ENCODE results near the gene M1AP.
A peak's percentile ranks its signal among the peaks of the same experiment; 100 is the strongest.

M1AP gene
- 0 reads per million in 4 experiments for total RNA-seq

GRCh38 chr2:74648009-74648443, at the start of gene M1AP:
Gene M1AP, minus strand, starts transcription at chr2:74648330. Its CDS starts 8,055 bp downstream, at chr2:74640275.
- no peak for DNase-seq

- no peak for DNase-seq
These were observed 48.7 kb upstream of the M1AP start for GRCh38 chr2:74696829-74697228.

- DNase-seq, result no peak
These were observed 47.5 kb upstream of the M1AP start for GRCh38 chr2:74695663-74696062.

- no peak for DNase-seq
These were observed 46.2 kb upstream of the M1AP start for GRCh38 chr2:74694281-74694680.

GRCh38 chr2:74693668-74694067, 45.5 kb upstream of the M1AP start:
- no peak for DNase-seq

GRCh38 chr2:74693213-74693612, 45.1 kb upstream of the M1AP start:
- DNase-seq, result no peak

- DNase-seq, result no peak
These were observed 43.8 kb upstream of the M1AP start for GRCh38 chr2:74691929-74692328.

- no peak for DNase-seq
These were observed 42.4 kb upstream of the M1AP start for GRCh38 chr2:74690571-74690970.

GRCh38 chr2:74689671-74690070, 41.5 kb upstream of the M1AP start:
- no peak for DNase-seq

GRCh38 chr2:74688881-74689280, 40.8 kb upstream of the M1AP start:
- no peak for DNase-seq

GRCh38 chr2:74685408-74685807, 37.3 kb upstream of the M1AP start:
- DNase-seq, result no peak

GRCh38 chr2:74682501-74682900, 34.4 kb upstream of the M1AP start:
- DNase-seq, result no peak

- no peak for DNase-seq
These were observed 31.5 kb upstream of the M1AP start for GRCh38 chr2:74679615-74680014.

- no peak for DNase-seq
These were observed 28.2 kb upstream of the M1AP start for GRCh38 chr2:74676331-74676730.

GRCh38 chr2:74675090-74675489, 27.0 kb upstream of the M1AP start:
- DNase-seq, result no peak

- DNase-seq, result no peak
These were observed 25.8 kb upstream of the M1AP start for GRCh38 chr2:74673826-74674528.

- DNase-seq, result no peak
These were observed 23.3 kb upstream of the M1AP start for GRCh38 chr2:74671479-74671878.

- DNase-seq, result no peak
These were observed 22.1 kb upstream of the M1AP start for GRCh38 chr2:74670263-74670662.

GRCh38 chr2:74668087-74668486, 20.0 kb upstream of the M1AP start:
- DNase-seq, result no peak

- DNase-seq, result no peak
These were observed 11.3 kb upstream of the M1AP start for GRCh38 chr2:74659462-74659861.

- no peak for DNase-seq
These were observed 10.4 kb upstream of the M1AP start for GRCh38 chr2:74658516-74658915.

GRCh38 chr2:74655579-74655978, 7.4 kb upstream of the M1AP start:
- DNase-seq, result no peak

GRCh38 chr2:74653985-74654882, 6.1 kb upstream of the M1AP start, which contains the start of gene SEMA4F:
Gene SEMA4F, plus strand, starts transcription at chr2:74654247. Its CDS starts 130 bp downstream, at chr2:74654377.
- peak; percentile 92 for DNase-seq

- DNase-seq, result no peak
These were observed 5.5 kb upstream of the M1AP start for GRCh38 chr2:74653589-74653984.

All from effector CD8-positive, alpha-beta T cell (primary cell).